Putamen (tissue), 1 donor: ENCODE data around the gene INHA.
A peak's percentile ranks its signal among the peaks of the same experiment; 100 is the strongest.

Experiments
- DNase-seq: peaks from one replicate; pipeline ENCODE4 v3.0.0-alpha.2; 2016; ENCODE audit warnings: low spot score

INHA gene

GRCh38 chr2:219574484-219575311 is 2.6 kb downstream of the INHA start:
- DNase-seq: no peak

GRCh38 chr2:219575566-219576504 is 3.7 kb downstream of the INHA start:
- DNase-seq: no peak

GRCh38 chr2:219576505-219577388 is 4.6 kb downstream of the INHA start:
- DNase-seq: no peak

GRCh38 chr2:219578811-219579613 is 6.9 kb downstream of the INHA start:
- no peak for DNase-seq

- DNase-seq: no peak
Measured at GRCh38 chr2:219581346-219581745, 9.2 kb downstream of the INHA start.

- no peak for DNase-seq
Measured at GRCh38 chr2:219591091-219591490, 19.0 kb downstream of the INHA start.

- no peak for DNase-seq
Measured at GRCh38 chr2:219592736-219593135, 20.6 kb downstream of the INHA start.

GRCh38 chr2:219593154-219593553 is 21.0 kb downstream of the INHA start:
- no peak for DNase-seq

GRCh38 chr2:219595256-219595655 is 23.1 kb downstream of the INHA start:
- DNase-seq: no peak

GRCh38 chr2:219596954-219597551 is 24.9 kb downstream of the INHA start:
- DNase-seq: no peak

GRCh38 chr2:219597552-219598307 is 25.6 kb downstream of the INHA start, which contains the start of gene STK11IP:
Gene STK11IP, plus strand, starts transcription at chr2:219597857. Its CDS starts 263 bp downstream, at chr2:219598120.
- peak; percentile 96 for DNase-seq

- DNase-seq: no peak
Measured at GRCh38 chr2:219598308-219599078, 26.4 kb downstream of the INHA start.

- DNase-seq: no peak
Measured at GRCh38 chr2:219603771-219604170, 31.7 kb downstream of the INHA start.

GRCh38 chr2:219605607-219605954 is 33.5 kb downstream of the INHA start:
- DNase-seq: no peak

GRCh38 chr2:219607931-219608330 is 35.8 kb downstream of the INHA start:
- DNase-seq: no peak

- no peak for DNase-seq
Measured at GRCh38 chr2:219608399-219608964, 36.4 kb downstream of the INHA start.

- DNase-seq: no peak
Measured at GRCh38 chr2:219609149-219609750, 37.1 kb downstream of the INHA start.

- no peak for DNase-seq
Measured at GRCh38 chr2:219611306-219611705, 39.2 kb downstream of the INHA start.
